GM18498 (cell line): ENCODE results near the gene HBQ1.
"Not testable (repeated sequence)": the region's sequence is repeated elsewhere in the genome, so short reads cannot be mapped to it uniquely, and the experiment has no call there.

ENCODE experiments used
- ATAC-seq: cut with Tn5 transposase; IDR thresholded peaks from one replicate; pipeline ENCODE4 v1.9.1; 2021; ENCODE audit warnings: mild to moderate bottlenecking, moderate library complexity; ENCODE audit not compliant: unreplicated experiment

The HBQ1 gene

DNA sequence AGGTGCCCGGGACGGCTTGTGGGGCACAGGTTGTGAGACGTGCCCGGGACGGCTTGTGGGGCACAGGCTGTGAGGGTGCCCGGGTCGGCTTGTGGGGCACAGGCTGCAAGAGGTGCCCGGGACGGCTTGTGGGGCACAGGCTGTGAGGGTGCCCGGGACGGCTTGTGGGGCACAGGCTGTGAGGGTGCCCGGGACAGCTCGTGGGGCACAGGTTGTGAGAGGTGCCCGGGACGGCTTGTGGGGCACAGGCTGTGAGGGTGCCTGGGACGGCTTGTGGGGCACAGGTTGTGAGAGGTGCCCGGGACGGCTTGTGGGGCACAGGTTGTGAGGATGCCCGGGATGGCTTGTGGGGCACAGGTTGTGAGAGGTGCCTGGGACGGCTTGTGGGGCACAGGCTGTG lies 20.0 kb upstream of the HBQ1 start:
- not testable (repeated sequence) for ATAC-seq

DNA sequence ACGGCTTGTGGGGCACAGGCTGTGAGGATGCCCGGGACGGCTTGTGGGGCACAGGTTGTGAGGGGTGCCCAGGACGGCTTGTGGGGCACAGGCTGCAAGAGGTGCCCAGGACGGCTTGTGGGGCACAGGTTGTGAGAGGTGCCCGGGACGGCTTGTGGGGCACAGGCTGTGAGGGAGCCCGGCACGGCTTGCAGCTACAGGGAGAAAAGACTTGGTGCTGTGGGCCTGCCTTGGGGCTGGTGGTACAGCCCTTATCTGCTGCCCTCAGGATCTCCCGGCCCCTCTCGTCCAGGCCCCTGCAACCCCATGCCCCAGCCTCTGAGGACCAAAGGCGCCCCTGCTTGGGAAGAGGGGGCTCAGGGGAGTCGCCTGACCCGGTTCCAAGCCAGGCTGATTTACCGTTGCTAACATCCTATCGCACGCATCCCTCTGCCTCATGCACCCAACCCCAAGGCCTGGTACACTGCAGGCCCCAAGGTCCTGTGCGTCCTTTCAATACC lies 19.5 kb upstream of the HBQ1 start:
- no peak for ATAC-seq

DNA sequence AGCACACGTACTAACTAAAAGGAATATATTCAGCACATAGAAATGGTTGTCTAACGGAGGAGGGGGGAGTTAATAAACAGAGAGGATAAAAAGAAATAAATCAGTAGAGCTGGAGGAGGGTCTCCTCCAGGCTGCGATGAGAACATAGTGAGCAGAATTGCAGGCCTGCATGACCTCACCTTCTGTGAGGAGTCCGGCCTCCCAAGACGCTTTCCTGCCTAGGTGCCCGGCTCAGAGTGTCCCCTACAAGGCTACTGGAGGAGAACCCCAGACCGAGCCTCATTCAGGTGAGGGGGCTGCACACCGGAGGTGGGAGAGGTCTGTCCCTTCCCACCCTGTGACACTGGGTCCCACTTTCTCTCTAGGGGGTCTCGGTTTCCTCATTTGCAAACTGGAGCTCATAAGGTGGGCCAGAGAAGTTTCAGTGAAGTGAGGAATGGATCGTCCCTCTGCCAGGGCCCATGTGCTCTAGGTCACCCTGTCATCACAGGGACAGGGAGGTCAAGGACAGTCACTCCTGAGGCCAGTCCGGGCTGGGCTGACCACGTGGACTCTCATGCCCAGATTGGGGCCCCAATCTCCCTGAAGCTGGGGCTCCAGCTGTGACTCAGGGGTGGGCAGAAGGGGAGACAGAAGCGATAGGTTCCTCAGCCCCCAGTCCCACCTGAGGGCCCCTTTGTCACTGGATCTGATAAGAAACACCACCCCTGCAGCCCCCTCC lies 17.8 kb upstream of the HBQ1 start:
- no peak for ATAC-seq

DNA sequence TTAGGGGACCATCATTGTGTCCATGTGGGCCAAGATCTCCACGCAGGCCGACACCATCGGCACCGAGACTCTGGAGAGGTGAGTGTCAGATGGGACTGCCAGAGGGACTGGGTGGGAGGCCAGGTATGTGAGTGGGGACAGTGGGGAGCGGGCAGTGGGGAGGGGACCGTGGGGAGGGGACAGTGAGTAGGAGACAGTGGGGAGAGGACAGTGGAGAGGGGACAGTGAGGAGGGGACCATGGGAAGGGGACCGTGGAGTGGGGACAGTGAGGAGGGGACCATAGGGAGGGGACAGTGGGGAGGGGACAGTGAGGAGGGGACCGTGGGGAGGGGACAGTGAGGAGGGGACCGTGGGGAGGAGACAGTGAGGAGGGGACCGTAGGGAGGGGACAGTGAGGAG lies 17.1 kb upstream of the HBQ1 start:
- not testable (repeated sequence) for ATAC-seq

DNA sequence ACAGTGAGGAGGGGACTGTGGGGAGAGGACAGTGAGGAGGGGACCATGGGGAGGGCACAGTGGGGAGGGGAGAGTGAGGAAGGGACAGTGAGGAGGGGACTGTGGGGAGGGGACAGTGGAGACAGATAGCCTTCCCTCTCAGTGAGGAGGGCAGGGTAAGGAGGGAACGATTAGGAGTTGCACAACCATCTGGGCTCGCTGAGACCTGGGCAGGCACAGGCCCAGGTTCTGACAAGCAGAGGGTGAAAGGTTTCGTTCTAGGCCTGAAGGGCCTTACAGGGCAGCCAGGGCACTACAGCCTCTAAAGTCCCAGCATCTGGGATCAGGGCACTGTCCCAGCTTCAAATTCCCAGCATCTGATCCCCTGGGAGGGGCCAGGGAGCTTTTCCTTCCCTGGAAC lies 16.6 kb upstream of the HBQ1 start:
- not testable (repeated sequence) for ATAC-seq

DNA sequence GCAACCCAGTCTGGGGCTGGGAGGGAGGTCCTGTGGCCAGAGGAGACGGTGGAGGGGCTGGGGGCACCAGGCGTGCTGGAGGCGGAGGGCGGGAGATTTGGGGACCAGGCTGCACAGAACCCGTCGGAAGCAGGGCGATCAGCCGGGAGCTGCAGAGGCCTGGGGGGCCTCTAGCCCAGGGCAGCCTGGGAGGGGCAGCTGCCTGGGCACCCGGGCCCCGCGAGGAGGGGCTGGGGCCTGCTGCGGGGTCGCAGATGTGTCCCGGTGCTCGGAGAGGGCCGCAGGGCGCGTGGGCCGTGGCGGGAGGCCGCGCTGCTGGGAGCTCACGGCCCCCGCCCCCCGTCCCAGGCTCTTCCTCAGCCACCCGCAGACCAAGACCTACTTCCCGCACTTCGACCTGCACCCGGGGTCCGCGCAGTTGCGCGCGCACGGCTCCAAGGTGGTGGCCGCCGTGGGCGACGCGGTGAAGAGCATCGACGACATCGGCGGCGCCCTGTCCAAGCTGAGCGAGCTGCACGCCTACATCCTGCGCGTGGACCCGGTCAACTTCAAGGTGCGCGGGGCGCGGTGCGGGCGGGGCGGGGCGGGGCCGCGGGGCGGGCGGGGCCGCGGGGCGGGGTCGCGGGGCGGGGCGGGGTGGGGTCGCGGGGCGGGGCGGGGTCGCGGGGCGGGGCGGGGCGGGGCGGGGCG lies 16.0 kb upstream of the HBQ1 start:
- ATAC-seq = not testable (repeated sequence)

DNA sequence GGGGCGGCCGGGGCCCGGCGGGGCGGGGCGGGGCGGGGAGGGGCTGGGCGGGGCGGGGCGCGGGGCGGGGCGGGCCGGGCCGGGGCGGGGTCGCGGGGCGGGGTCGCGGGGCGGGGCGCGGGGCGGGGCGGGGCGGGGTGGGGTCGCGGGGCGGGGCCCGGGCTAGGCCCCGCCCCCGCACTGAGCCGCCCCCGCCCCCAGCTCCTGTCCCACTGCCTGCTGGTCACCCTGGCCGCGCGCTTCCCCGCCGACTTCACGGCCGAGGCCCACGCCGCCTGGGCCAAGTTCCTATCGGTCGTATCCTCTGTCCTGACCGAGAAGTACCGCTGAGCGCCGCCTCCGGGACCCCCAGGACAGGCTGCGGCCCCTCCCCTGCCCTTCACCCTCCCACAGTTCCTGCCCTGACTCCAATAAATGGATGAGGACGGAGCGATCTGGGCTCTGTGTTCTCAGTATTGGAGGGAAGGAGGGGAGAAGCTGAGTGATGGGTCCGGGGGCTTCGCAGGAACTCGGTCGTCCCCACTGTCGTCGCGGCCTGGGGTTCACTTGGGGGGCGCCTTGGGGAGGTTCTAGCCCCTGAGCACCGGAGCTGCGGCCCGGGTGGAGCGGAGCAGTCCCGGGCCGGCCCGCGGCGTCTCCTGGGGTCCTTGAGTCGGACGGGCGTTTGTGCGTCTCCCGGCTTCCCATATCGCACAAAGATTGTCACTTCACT lies 15.3 kb upstream of the HBQ1 start:
- no peak for ATAC-seq

DNA sequence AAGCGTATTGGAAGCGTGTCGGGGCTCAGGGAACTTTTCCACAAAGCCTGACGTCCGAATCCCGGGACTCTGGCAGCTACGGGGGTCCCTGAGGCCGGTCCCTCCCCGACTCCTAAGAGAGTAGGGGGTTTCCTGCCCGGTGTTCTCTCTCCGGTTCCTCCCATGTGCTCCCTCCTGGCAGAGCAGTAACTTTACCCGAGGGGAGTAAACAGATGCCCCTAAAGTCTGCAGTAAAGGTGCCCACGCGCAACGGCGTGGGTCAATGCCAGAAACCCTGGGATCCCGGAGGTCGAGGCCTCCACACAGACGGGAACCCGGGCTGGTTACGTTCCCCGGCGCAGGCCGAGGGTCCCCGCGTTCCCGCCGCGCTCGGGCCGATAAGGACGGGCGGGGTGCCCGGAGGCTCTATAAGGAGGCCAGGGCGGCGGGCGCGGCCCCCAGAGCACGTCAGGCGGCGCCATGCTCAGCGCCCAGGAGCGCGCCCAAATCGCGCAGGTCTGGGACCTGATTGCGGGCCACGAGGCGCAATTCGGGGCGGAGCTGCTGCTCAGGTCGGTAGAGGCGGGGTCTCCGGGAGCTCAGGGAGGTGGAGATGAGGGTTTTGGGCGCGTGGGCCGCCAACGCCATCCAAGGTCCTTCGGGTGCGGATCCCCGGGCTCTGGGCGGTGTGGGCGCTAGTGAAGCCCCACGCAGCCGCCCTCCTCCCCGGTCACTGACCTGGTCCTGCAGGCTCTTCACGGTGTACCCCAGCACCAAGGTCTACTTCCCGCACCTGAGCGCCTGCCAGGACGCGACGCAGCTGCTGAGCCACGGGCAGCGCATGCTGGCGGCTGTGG lies 14.5 kb upstream of the HBQ1 start, which contains the start of gene HBM:
TSS of gene HBM (plus strand) at position 440 of the 836 bp plus-strand sequence. CDS start at position 460, 20 bp downstream.
- ATAC-seq = no peak

DNA sequence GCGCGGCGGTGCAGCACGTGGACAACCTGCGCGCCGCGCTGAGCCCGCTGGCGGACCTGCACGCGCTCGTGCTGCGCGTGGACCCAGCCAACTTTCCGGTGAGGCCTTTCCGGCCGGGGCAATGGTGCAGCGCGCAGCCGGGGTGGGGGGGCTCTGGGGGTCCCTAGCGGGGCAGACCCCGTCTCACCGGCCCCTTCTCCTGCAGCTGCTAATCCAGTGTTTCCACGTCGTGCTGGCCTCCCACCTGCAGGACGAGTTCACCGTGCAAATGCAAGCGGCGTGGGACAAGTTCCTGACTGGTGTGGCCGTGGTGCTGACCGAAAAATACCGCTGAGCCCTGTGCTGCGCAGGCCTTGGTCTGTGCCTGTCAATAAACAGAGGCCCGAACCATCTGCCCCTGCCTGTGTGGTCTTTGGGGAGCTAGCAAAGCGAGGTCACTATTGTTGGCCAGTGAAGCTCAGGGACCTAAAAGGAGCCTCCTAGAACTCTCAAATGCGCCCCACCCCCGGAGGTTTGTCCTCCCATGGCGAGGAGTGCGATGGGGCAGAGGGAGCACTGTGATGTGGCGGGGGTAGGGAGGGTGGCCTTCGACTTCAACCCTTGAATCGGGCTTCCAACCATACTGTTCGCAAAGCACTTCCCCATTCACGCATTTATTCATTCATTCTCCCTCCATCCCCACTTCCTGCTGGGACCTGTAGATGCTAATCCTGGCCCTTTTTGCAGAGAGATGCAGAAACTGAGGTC lies 13.7 kb upstream of the HBQ1 start:
- no peak for ATAC-seq

DNA sequence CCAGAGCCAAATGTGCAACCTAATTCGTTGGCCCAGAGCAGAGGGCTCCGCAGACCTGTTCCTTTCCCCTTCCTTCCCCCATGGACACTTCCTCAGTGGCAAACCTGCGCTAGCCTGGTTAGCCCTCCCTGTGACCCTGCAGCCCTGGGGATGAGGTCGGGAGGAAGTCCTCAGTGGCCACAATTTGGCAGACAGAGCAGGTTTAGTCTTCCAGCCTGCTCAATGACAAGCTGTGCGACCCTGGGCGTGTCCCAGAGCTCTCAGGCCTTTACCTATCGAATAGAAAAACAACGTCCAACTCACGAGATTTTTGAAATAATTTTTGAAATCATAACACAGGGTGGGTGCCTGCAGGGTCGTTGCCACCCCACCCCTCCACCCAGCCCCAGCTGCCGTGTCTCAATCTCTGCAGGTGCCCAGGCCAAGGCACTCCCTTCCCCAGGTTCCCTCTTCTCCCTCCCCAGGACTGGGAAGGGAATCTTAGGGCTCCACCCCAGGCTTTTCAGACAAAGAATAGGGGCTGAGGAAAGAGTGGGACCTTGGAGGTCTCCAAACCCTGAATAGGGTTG lies 13.1 kb upstream of the HBQ1 start:
- ATAC-seq = no peak

DNA sequence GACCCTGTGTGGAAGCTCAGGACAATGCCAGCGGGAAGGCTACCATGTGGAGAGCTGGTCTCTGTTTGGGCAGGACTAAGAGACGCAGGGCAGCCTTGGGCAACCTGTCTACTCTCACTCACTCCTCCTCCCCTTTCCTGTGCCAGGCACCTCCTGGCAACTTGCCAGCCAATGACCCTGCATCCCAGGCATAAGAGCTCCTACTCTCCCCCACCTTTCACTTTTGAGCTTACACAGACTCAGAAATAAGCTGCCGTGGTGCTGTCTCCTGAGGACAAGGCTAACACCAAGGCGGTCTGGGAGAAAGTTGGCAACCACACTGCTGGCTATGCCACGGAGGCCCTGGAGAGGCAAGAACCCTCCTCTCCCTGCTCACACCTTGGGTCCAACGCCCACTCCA lies 11.8 kb upstream of the HBQ1 start:
- no peak for ATAC-seq

DNA sequence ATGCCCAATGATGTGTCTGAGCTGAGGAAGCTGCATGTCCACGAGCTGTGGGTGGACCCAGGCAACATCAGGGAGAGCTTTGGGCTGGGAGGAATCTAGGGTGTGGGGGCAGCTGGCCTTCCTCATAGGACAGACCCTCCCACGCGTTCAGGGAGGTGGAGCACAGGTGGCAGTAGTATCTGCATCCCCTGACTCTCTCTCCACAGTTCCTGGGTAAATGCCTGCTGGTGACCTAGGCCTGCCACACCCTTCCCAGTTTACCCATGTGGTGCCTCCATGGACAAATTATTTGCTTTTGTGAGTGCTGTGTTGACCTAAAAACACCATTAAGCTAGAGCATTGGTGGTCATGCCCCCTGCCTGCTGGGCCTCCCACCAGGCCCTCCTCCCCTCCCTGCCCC lies 11.2 kb upstream of the HBQ1 start:
- no peak for ATAC-seq

DNA sequence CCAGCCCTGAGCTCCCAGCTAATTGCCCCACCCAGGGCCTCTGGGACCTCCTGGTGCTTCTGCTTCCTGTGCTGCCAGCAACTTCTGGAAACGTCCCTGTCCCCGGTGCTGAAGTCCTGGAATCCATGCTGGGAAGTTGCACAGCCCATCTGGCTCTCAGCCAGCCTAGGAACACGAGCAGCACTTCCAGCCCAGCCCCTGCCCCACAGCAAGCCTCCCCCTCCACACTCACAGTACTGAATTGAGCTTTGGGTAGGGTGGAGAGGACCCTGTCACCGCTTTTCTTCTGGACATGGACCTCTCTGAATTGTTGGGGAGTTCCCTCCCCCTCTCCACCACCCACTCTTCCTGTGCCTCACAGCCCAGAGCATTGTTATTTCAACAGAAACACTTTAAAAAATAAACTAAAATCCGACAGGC lies 10.2 kb upstream of the HBQ1 start:
- ATAC-seq = not testable (repeated sequence)

DNA sequence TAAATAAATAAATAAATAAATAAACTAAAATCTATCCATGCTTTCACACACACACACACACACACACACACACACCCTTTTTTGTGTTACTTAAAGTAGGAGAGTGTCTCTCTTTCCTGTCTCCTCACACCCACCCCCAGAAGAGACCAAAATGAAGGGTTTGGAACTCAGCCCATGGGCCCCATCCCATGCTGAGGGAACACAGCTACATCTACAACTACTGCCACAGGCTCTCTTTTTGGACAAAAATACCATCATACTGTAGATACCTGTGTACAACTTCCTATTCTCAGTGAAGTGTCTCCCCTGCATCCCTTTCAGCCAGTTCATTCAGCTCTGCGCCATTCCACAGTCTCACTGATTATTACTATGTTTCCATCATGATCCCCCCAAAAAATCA lies 9.5 kb upstream of the HBQ1 start:
- no peak for ATAC-seq

DNA sequence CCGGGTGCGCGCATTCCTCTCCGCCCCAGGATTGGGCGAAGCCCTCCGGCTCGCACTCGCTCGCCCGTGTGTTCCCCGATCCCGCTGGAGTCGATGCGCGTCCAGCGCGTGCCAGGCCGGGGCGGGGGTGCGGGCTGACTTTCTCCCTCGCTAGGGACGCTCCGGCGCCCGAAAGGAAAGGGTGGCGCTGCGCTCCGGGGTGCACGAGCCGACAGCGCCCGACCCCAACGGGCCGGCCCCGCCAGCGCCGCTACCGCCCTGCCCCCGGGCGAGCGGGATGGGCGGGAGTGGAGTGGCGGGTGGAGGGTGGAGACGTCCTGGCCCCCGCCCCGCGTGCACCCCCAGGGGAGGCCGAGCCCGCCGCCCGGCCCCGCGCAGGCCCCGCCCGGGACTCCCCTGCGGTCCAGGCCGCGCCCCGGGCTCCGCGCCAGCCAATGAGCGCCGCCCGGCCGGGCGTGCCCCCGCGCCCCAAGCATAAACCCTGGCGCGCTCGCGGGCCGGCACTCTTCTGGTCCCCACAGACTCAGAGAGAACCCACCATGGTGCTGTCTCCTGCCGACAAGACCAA lies 7.8 kb upstream of the HBQ1 start, which contains the start of gene HBA2:
TSS of gene HBA2 (plus strand) at position 503 of the 568 bp plus-strand sequence. CDS start at position 540, 37 bp downstream.
- ATAC-seq = not testable (repeated sequence)

DNA sequence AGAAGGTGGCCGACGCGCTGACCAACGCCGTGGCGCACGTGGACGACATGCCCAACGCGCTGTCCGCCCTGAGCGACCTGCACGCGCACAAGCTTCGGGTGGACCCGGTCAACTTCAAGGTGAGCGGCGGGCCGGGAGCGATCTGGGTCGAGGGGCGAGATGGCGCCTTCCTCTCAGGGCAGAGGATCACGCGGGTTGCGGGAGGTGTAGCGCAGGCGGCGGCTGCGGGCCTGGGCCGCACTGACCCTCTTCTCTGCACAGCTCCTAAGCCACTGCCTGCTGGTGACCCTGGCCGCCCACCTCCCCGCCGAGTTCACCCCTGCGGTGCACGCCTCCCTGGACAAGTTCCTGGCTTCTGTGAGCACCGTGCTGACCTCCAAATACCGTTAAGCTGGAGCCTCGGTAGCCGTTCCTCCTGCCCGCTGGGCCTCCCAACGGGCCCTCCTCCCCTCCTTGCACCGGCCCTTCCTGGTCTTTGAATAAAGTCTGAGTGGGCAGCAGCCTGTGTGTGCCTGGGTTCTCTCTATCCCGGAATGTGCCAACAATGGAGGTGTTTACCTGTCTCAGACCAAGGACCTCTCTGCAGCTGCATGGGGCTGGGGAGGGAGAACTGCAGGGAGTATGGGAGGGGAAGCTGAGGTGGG lies 6.9 kb upstream of the HBQ1 start:
- not testable (repeated sequence) for ATAC-seq

DNA sequence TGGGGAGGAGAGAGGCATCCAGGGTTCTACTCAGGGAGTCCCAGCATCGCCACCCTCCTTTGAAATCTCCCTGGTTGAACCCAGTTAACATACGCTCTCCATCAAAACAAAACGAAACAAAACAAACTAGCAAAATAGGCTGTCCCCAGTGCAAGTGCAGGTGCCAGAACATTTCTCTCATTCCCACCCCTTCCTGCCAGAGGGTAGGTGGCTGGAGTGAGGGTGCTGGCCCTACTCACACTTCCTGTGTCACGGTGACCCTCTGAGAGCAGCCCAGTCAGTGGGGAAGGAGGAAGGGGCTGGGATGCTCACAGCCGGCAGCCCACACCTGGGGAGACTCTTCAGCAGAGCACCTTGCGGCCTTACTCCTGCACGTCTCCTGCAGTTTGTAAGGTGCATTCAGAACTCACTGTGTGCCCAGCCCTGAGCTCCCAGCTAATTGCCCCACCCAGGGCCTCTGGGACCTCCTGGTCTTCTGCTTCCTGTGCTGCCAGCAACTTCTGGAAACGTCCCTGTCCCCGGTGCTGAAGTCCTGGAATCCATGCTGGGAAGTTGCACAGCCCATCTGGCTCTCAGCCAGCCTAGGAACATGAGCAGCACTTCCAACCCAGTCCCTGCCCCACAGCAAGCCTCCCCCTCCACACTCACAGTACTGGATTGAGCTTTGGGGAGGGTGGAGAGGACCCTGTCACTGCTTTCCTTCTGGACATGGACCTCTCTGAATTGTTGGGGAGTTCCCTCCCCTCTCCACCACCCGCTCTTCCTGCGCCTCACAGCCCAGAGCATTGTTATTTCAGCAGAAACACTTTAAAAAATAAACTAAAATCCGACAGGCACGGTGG lies 6.1 kb upstream of the HBQ1 start:
- not testable (repeated sequence) for ATAC-seq
